Transverse colon (tissue), 4 donors: ENCODE measurements around the gene BST1. TPM values are rescaled to one million over a fixed set of nuclear protein-coding genes. Genes with fewer than 3 reads are reported as not detected.
A peak's percentile ranks its signal among the peaks of the same experiment; 100 is the strongest.

ENCODE experiments used
- DNase-seq: peaks from one replicate; pipeline ENCODE4 v3.0.0-alpha.2; 2019
- H3K27ac ChIP-seq, 4 donors: fragments of 200-600 bp; sonication (generic); 2 replicates each; pipeline ENCODE4 v1.5.1; 2016 to 2018; ENCODE audit warnings: inconsistent platforms in 4 of 4
- H3K27me3 ChIP-seq: fragments of 200-600 bp; sonication (generic); 2 replicates; pipeline ENCODE4 v1.5.1; 2017; ENCODE audit warnings: inconsistent platforms
- H3K36me3 ChIP-seq, 4 donors: fragments of 200-600 bp; sonication (generic); 2 replicates each; pipeline ENCODE4 v1.5.1; 2017 to 2019; ENCODE audit warnings: inconsistent platforms in 4 of 4
- H3K4me1 ChIP-seq, 4 donors: fragments of 200-600 bp; sonication (generic); 2 replicates each; pipeline ENCODE4 v1.5.1; 2017 to 2020; ENCODE audit warnings: inconsistent platforms in 4 of 4
- H3K4me3 ChIP-seq, 4 donors: fragments of 200-600 bp; sonication (generic); 1 replicate in 1 of 4; 2 replicates in 3 of 4; pipeline versions ENCODE4 v1.5.1 to v1.6.1; 2017 to 2019; ENCODE audit warnings: inconsistent platforms in 4 of 4
- H3K9me3 ChIP-seq, 2 donors: fragments of 200-600 bp; sonication (generic); 2 replicates each; pipeline ENCODE4 v1.5.1; 2017 to 2019; ENCODE audit warnings: inconsistent platforms in 2 of 2
- CTCF ChIP-seq, 5 experiments: fragments of 200-600 bp in 3 of 5; fragments of 450-650 bp in 2 of 5; sonication (generic) in 3 of 5; IDR thresholded peaks; 1 replicate in 2 of 5; 2 replicates in 3 of 5; pipeline ENCODE4 v1.5.1; 2016 to 2017; ENCODE audit warnings: antibody characterized with exemption in 5 of 5, inconsistent platforms in 3 of 5, mild to moderate bottlenecking in 2 of 5, moderate library complexity in 1 of 5
- EP300 ChIP-seq: sonication (generic); formaldehyde crosslinking; IDR thresholded peaks from one replicate; pipeline ENCODE4 v1.6.1; 2017; ENCODE audit warnings: antibody characterized with exemption, low read depth
- POLR2A ChIP-seq: fragments of 450-650 bp; IDR thresholded peaks from one replicate; pipeline ENCODE4 v1.6.1; 2016; ENCODE audit warnings: antibody characterized with exemption, mild to moderate bottlenecking, moderate library complexity
- POLR2AphosphoS5 ChIP-seq, 3 donors: sonication (generic); formaldehyde crosslinking; IDR thresholded peaks; one replicate each; pipeline ENCODE4 v1.6.1; 2016; ENCODE audit warnings: antibody characterized with exemption in 3 of 3
- WGBS, 2 donors: methylation state at CpG; one replicate each; pipeline ENCODE4 v1.1.5; 2018; ENCODE audit warnings: low coverage in 1 of 2; 5-methylcytosine and 5-hydroxymethylcytosine counted together
- in situ Hi-C, 4 donors: fragments of 200-750 bp; cut with MboI; loops; one replicate each; pipeline versions ENCODE4 v1.15.0 to v1.15.1; 2017; ENCODE audit warnings: low sequenced_read_pairs in 3 of 4, low pct_ligation_motif_present in 1 of 4, low pct_unique_long_range_greater_than_20kb in 1 of 4
- intact Hi-C: fragments of 100-400 bp; cut with DNase I; formaldehyde crosslinking; loops from one replicate; pipeline ENCODE4 v1.15.1; 2023; ENCODE audit warnings: low total_unique reads
- total RNA-seq, 4 donors: library from RNA; depleted of rRNA; stranded (reverse); fragments of >200 nt; gene quantifications; one replicate each; pipeline ENCODE4 v1.1.0, GENCODE V29; 2016

BST1 gene
- total RNA-seq, 4 donors from 2014 or later = 4.3 to 19.4 TPM; not detected in 2

GRCh38 chr4:15658136-15658770 is 44.6 kb upstream of the BST1 start:
- DNase-seq = no peak
- WGBS, 2 donors = 81 to 83% methylated on average over 3 to 4 of the region's 4 CpGs
- intact Hi-C loops = loop anchor here (5.0 kb wide), 1 partner anchor 406 kb away; no protein-coding TSS in a partner anchor
- no peak overlapping the region for H3K4me3 ChIP-seq
- TF ChIP-seq POLR2AphosphoS5 (IDR thresholded peaks at IDR 0.05) = no peak
- TF ChIP-seq POLR2A = no peak
- no peak for TF ChIP-seq CTCF (IDR thresholded peaks at IDR 0.05)
- TF ChIP-seq EP300 = no peak
- no peaks in the 10 kb centered on the region for H3K27me3 ChIP-seq
- H3K9me3 ChIP-seq = no peaks in the 10 kb centered on the region
- H3K4me1 ChIP-seq = peaks cover 0 to 17% (median 14%) of the 10 kb centered on the region in 4 donors
- no peak overlapping the region for H3K27ac ChIP-seq
- in situ Hi-C loops = no loop called here
- no peaks in the 10 kb centered on the region for H3K36me3 ChIP-seq

DNA sequence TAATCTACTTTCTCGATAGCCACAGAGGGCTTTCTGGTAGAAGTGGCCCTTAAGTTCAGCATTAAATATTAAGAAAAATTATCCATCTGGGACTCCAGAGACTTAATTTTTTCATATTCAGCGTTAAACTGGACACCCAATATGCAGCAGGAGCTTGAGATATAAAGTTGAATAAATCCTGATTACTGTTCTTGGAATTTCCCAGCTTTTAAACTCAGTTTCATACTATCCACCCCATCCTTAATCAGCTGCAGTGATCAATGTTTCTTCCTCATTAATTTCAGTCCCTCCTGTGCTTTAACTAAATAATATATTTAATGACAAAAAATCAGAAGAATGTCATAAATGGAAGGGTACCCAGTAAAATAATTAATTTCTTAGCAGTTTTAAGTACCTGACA is 44.1 kb upstream of the BST1 start:
- H3K4me1 ChIP-seq = peaks cover 0 to 12% (median 9%) of the 10 kb centered on the region in 4 donors
- no peak for DNase-seq
- no peaks in the 10 kb centered on the region for H3K9me3 ChIP-seq
- in situ Hi-C loops (no loop called here), intact Hi-C loops (loop anchor here (5.0 kb wide), 1 partner anchor 406 kb away; no protein-coding TSS in a partner anchor)
- WGBS, 2 donors = 91 to 94% methylated on average over 2 of the region's 2 CpGs
- H3K27me3 ChIP-seq = no peaks in the 10 kb centered on the region
- H3K36me3 ChIP-seq = no peaks in the 10 kb centered on the region
- no peak overlapping the region for H3K27ac ChIP-seq
- no peak for TF ChIP-seq EP300
- no peak for TF ChIP-seq POLR2AphosphoS5 (IDR thresholded peaks at IDR 0.05)
- TF ChIP-seq POLR2A = no peak
- no peak for TF ChIP-seq CTCF (IDR thresholded peaks at IDR 0.05)
- no peak overlapping the region for H3K4me3 ChIP-seq

DNA sequence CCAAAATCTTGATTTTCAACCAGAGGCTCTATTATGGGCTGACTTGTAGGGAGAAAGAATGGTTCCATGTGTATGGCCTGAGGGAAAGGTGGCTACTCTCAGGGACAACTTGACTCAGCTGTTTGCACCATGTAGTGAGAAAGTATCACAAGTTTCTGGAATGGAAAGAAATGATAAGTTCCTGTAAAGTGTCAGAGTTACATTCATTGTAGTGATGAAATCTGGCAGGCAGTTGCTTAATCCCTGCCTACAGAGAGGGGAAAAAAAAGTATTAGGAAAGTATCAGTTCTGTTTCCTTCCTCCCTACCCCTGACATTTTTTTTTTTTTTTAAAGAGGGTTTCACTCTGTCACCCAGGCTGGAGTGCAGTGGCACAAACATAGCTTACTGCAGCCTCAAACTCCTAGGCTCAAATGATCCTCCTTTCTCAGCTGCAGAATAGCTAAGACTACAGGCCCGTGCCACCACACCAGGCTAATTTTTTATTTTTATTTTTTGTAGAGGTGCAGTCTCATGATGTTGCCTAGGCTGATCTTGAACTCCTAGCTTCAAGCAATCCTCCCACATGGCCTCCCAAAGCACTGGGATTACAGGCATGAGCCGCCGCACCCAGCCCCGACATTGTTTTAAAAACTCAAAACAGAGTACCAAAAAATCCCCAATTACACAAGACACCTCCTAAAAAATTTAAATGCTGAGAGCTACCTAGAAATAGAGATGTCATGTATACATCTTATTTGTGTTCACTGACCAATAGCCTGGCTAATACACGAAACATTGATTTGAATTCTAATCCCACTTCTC is 42.9 kb upstream of the BST1 start:
- WGBS, 2 donors = 89 to 93% methylated on average over 4 to 5 of the region's 5 CpGs
- H3K36me3 ChIP-seq = no peaks in the 10 kb centered on the region
- H3K4me1 ChIP-seq = peaks cover 0 to 6% (median 5%) of the 10 kb centered on the region in 4 donors
- H3K27ac ChIP-seq = peak overlapping the region in 1 of 4 donors; percentile 21
- DNase-seq = no peak
- in situ Hi-C loops (no loop called here), intact Hi-C loops (loop anchor here (5.0 kb wide), 1 partner anchor 408 kb away; no protein-coding TSS in a partner anchor)
- H3K4me3 ChIP-seq = no peak overlapping the region
- no peaks in the 10 kb centered on the region for H3K9me3 ChIP-seq
- no peaks in the 10 kb centered on the region for H3K27me3 ChIP-seq
- TF ChIP-seq CTCF (IDR thresholded peaks at IDR 0.05) (no peak), POLR2AphosphoS5 (IDR thresholded peaks at IDR 0.05) (no peak), POLR2A (no peak), EP300 (no peak)

DNA sequence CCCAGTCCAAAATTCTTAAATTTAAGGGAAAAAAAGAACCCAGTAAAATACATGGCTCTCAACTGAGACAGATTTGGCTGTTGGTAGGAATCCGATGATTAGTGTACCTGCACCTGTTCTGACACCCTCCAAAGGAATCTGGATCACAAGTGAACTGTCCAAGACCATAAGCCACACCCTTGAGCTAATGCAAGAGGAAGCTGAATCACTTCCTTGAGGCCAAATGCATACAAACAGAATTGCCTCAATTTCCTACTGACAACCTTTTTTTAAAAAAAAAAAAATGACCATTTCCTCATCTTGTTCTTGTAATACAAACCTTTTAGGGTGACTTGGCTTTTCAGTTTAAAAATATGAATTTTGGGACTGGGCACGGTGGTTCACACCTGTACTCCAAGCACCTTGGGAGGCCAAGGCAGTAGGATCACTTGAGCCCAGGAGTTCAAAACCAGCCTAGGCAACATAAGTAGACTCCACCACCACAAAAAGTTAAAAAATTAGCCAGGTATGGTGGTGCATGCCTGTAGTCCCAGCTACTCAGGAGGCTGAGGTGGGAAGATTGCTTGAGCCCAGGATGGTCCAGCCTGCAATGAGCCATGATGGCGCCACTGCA is 37.0 kb upstream of the BST1 start:
- WGBS, 2 donors = 78 to 84% methylated on average over 3 of the region's 3 CpGs
- DNase-seq = peak; percentile 25
- H3K4me3 ChIP-seq = no peak overlapping the region
- peak overlapping the region; percentile 55 to 73 (median 62) for H3K27ac ChIP-seq
- intact Hi-C loops = no loop called here
- no peaks in the 10 kb centered on the region for H3K36me3 ChIP-seq
- peaks cover 0 to 14% (median 3%) of the 10 kb centered on the region in 4 donors for H3K4me1 ChIP-seq
- in situ Hi-C loops = no loop called here
- TF ChIP-seq CTCF (IDR thresholded peaks at IDR 0.05) = no peak
- TF ChIP-seq POLR2AphosphoS5 (IDR thresholded peaks at IDR 0.05) = peak in 1 of 3 donors; percentile 11
- H3K27me3 ChIP-seq = no peaks in the 10 kb centered on the region
- no peaks in the 10 kb centered on the region for H3K9me3 ChIP-seq
